KOPT-K1 (cell line): ENCODE data around the gene SLC22A23.

Experiments
- H3K27ac ChIP-seq: fragments of 200-600 bp; sonication (generic); 2 replicates; pipeline ENCODE4 v1.5.1; 2016; ENCODE audit warnings: antibody characterized with exemption, mild to moderate bottlenecking, low read depth, low read length; ENCODE audit not compliant: poor library complexity, severe bottlenecking
- H3K36me3 ChIP-seq: fragments of 200-600 bp; sonication (generic); 2 replicates; pipeline ENCODE4 v1.5.1; 2017; ENCODE audit warnings: antibody characterized with exemption, mild to moderate bottlenecking, low read length, moderate library complexity; ENCODE audit not compliant: insufficient read depth
- H3K9me3 ChIP-seq: fragments of 200-600 bp; sonication (generic); 2 replicates; pipeline ENCODE4 v1.5.1; 2017; ENCODE audit warnings: antibody characterized with exemption, low read length, mild to moderate bottlenecking; ENCODE audit not compliant: insufficient read depth, poor library complexity, severe bottlenecking

Gene SLC22A23

GRCh38 chr6:3232017-3232945 is 224.6 kb downstream of the SLC22A23 start:
- H3K9me3 ChIP-seq: no peaks in the 10 kb centered on the region
- H3K36me3 ChIP-seq: no peaks in the 10 kb centered on the region
- no peak overlapping the region for H3K27ac ChIP-seq

- Histone ChIP-seq H3K36me3 (no peaks in the 10 kb centered on the region), H3K27ac (no peak overlapping the region), H3K9me3 (no peaks in the 10 kb centered on the region)
These were observed 225.4 kb downstream of the SLC22A23 start for GRCh38 chr6:3231247-3232016.

GRCh38 chr6:3230900-3231246 is 226.0 kb downstream of the SLC22A23 start:
- Histone ChIP-seq H3K27ac (no peak overlapping the region), H3K9me3 (no peaks in the 10 kb centered on the region), H3K36me3 (no peaks in the 10 kb centered on the region)

GRCh38 chr6:3230256-3230882 is 226.5 kb downstream of the SLC22A23 start:
- Histone ChIP-seq H3K27ac (no peak overlapping the region), H3K9me3 (no peaks in the 10 kb centered on the region), H3K36me3 (no peaks in the 10 kb centered on the region)

- Histone ChIP-seq H3K27ac (no peak overlapping the region), H3K9me3 (no peaks in the 10 kb centered on the region), H3K36me3 (no peaks in the 10 kb centered on the region)
These were observed 227.2 kb downstream of the SLC22A23 start for GRCh38 chr6:3229566-3230178.

- H3K9me3 ChIP-seq: no peaks in the 10 kb centered on the region
- H3K36me3 ChIP-seq: no peaks in the 10 kb centered on the region
- no peak overlapping the region for H3K27ac ChIP-seq
These were observed 227.9 kb downstream of the SLC22A23 start for GRCh38 chr6:3228771-3229565.

- no peak overlapping the region for H3K27ac ChIP-seq
- H3K36me3 ChIP-seq: no peaks in the 10 kb centered on the region
- H3K9me3 ChIP-seq: no peaks in the 10 kb centered on the region
These were observed 228.7 kb downstream of the SLC22A23 start for GRCh38 chr6:3228046-3228671.

- no peaks in the 10 kb centered on the region for H3K9me3 ChIP-seq
- no peaks in the 10 kb centered on the region for H3K36me3 ChIP-seq
- no peak within 1 kb of the TSS for H3K27ac ChIP-seq
These were observed 229.3 kb downstream of the SLC22A23 start, which contains the start of gene TUBB2B for GRCh38 chr6:3227363-3228045. Gene TUBB2B, minus strand, starts transcription at chr6:3227653. Its CDS starts 110 bp downstream, at chr6:3227543.

- no peaks in the 10 kb centered on the region for H3K36me3 ChIP-seq
- no peaks in the 10 kb centered on the region for H3K9me3 ChIP-seq
- H3K27ac ChIP-seq: no peak overlapping the region
These were observed 230.1 kb downstream of the SLC22A23 start for GRCh38 chr6:3226481-3227362.

GRCh38 chr6:3226042-3226441 is 230.8 kb downstream of the SLC22A23 start:
- Histone ChIP-seq H3K9me3 (no peaks in the 10 kb centered on the region), H3K27ac (no peak overlapping the region), H3K36me3 (no peaks in the 10 kb centered on the region)

- H3K36me3 ChIP-seq: no peaks in the 10 kb centered on the region
- no peak overlapping the region for H3K27ac ChIP-seq
- H3K9me3 ChIP-seq: no peaks in the 10 kb centered on the region
These were observed 234.3 kb downstream of the SLC22A23 start for GRCh38 chr6:3222506-3223038.

- H3K36me3 ChIP-seq: no peaks in the 10 kb centered on the region
- no peak overlapping the region for H3K27ac ChIP-seq
- H3K9me3 ChIP-seq: no peaks in the 10 kb centered on the region
These were observed 235.3 kb downstream of the SLC22A23 start for GRCh38 chr6:3221578-3221977.
